HG03135 (cell line): Measurements from ENCODE around the gene GALNT2.
A peak's percentile ranks its signal among the peaks of the same experiment; 100 is the strongest.

Experiments used
- ATAC-seq: cut with Tn5 transposase; IDR thresholded peaks from one replicate; pipeline ENCODE4 v1.9.1; 2021; ENCODE audit warnings: mild to moderate bottlenecking, moderate library complexity; ENCODE audit not compliant: unreplicated experiment

Gene GALNT2

GRCh38 chr1:230270559-230271281 lies 203.7 kb downstream of the GALNT2 start:
- peak; percentile 62 for ATAC-seq

- ATAC-seq = no peak
Measured at GRCh38 chr1:230271300-230272035, 204.4 kb downstream of the GALNT2 start.

- ATAC-seq = no peak
Measured at GRCh38 chr1:230272557-230272956, 205.5 kb downstream of the GALNT2 start.

GRCh38 chr1:230273141-230273710 lies 206.2 kb downstream of the GALNT2 start:
- ATAC-seq = no peak

- ATAC-seq = no peak
Measured at GRCh38 chr1:230274254-230274653, 207.2 kb downstream of the GALNT2 start.

- no peak for ATAC-seq
Measured at GRCh38 chr1:230276401-230276800, 209.4 kb downstream of the GALNT2 start.

- ATAC-seq = peak; percentile 55
Measured at GRCh38 chr1:230277201-230278025, 210.4 kb downstream of the GALNT2 start.

- no peak for ATAC-seq
Measured at GRCh38 chr1:230278376-230278775, 211.3 kb downstream of the GALNT2 start.

GRCh38 chr1:230278871-230279582 lies 212.0 kb downstream of the GALNT2 start:
- ATAC-seq = no peak

GRCh38 chr1:230279583-230279945 lies 212.5 kb downstream of the GALNT2 start:
- no peak for ATAC-seq

- ATAC-seq = no peak
Measured at GRCh38 chr1:230280054-230280795, 213.2 kb downstream of the GALNT2 start.

GRCh38 chr1:230280906-230281413 lies 213.9 kb downstream of the GALNT2 start:
- no peak for ATAC-seq

- no peak for ATAC-seq
Measured at GRCh38 chr1:230281556-230281955, 214.5 kb downstream of the GALNT2 start.

- ATAC-seq = no peak
Measured at GRCh38 chr1:230282157-230282556, 215.1 kb downstream of the GALNT2 start.

- ATAC-seq = no peak
Measured at GRCh38 chr1:230283678-230284077, 216.6 kb downstream of the GALNT2 start.

GRCh38 chr1:230284891-230285290 lies 217.9 kb downstream of the GALNT2 start:
- ATAC-seq = no peak

- ATAC-seq = no peak
Measured at GRCh38 chr1:230285351-230285750, 218.3 kb downstream of the GALNT2 start.

- no peak for ATAC-seq
Measured at GRCh38 chr1:230286166-230286889, 219.3 kb downstream of the GALNT2 start.

GRCh38 chr1:230286890-230287269 lies 219.8 kb downstream of the GALNT2 start:
- no peak for ATAC-seq
